ENCODE measurements around the gene RPS6KA5. TPM values are rescaled to one million over a fixed set of nuclear protein-coding genes. Genes with fewer than 3 reads are reported as not detected.
"Not testable (repeated sequence)": the region's sequence is repeated elsewhere in the genome, so short reads cannot be mapped to it uniquely, and the experiment has no call there.

RPS6KA5 gene
- total RNA-seq, 1 donor from 2014 or later, result 1.0 TPM

DNA sequence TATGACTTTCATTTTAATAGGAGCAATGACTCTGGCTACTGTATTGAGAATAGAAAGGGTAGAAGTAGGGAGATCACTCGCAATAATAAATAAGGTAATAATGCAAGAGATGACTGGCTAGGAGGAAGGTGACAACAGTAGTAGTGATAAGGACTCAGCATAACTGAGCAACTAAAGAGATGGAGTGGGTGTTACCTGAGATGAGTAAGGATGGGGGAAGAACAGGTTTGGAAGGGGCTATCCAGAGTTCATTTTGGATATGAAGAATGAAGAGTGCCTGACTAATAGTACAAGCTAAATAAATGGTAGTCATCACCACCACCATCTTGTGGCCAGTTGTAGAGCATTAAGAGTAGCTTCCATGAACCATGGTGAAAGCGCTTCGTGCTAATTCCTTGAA lies 101.1 kb downstream of the RPS6KA5 start:
- Histone ChIP-seq H3K9ac (ENCODE audit: low read length) (no peak overlapping the region), H3K4me2 (ENCODE audit: low read length) (no peak overlapping the region), H4K20me1 (ENCODE audit: insufficient read depth, low read length) (no peaks in the 10 kb centered on the region), H3K79me2 (ENCODE audit: insufficient read depth, low read length) (no peaks in the 10 kb centered on the region), H3K4me1 (ENCODE audit: insufficient read depth, low read length) (no peaks in the 10 kb centered on the region), H3K4me3 (ENCODE audit: insufficient read depth, low read depth, low read length) (no peak overlapping the region), H3K9me3 (ENCODE audit: insufficient read depth, low read depth, low read length) (no peaks in the 10 kb centered on the region), H3K27ac (ENCODE audit: low read depth, low read length) (no peak overlapping the region), H3K27me3 (ENCODE audit: insufficient read depth, low read length) (peaks cover 2% of the 10 kb centered on the region), H2AFZ (ENCODE audit: low read depth, low read length) (no peak overlapping the region), H3K36me3 (ENCODE audit: insufficient read depth, low read length) (no peaks in the 10 kb centered on the region)
- no peak overlapping the region for H3K27ac Mint-ChIP-seq (ENCODE audit: unreplicated experiment)
- TF ChIP-seq, protein P1, sequence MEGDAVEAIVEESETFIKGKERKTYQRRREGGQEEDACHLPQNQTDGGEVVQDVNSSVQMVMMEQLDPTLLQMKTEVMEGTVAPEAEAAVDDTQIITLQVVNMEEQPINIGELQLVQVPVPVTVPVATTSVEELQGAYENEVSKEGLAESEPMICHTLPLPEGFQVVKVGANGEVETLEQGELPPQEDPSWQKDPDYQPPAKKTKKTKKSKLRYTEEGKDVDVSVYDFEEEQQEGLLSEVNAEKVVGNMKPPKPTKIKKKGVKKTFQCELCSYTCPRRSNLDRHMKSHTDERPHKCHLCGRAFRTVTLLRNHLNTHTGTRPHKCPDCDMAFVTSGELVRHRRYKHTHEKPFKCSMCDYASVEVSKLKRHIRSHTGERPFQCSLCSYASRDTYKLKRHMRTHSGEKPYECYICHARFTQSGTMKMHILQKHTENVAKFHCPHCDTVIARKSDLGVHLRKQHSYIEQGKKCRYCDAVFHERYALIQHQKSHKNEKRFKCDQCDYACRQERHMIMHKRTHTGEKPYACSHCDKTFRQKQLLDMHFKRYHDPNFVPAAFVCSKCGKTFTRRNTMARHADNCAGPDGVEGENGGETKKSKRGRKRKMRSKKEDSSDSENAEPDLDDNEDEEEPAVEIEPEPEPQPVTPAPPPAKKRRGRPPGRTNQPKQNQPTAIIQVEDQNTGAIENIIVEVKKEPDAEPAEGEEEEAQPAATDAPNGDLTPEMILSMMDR (IDR thresholded peaks at IDR 0.05; ENCODE audit: insufficient read depth, low read depth, low read length), result no peak
- TF ChIP-seq EZH2 (IDR thresholded peaks at IDR 0.05; ENCODE audit: insufficient read depth, low read length), result no peak
- no peaks in the 10 kb centered on the region for H3K4me1 Mint-ChIP-seq (ENCODE audit: low read depth, unreplicated experiment)
- H3K27me3 Mint-ChIP-seq (ENCODE audit: low read depth, unreplicated experiment), result no peaks in the 10 kb centered on the region
- H3K36me3 Mint-ChIP-seq (ENCODE audit: low read depth, unreplicated experiment), result no peaks in the 10 kb centered on the region
- no peak overlapping the region for H3K4me3 Mint-ChIP-seq (ENCODE audit: unreplicated experiment)
- peaks cover 5% of the 10 kb centered on the region for H3K9me3 Mint-ChIP-seq (ENCODE audit: unreplicated experiment)
- DNase-seq (ENCODE audit: low read depth) (no peak), FAIRE-seq (no peak)

DNA sequence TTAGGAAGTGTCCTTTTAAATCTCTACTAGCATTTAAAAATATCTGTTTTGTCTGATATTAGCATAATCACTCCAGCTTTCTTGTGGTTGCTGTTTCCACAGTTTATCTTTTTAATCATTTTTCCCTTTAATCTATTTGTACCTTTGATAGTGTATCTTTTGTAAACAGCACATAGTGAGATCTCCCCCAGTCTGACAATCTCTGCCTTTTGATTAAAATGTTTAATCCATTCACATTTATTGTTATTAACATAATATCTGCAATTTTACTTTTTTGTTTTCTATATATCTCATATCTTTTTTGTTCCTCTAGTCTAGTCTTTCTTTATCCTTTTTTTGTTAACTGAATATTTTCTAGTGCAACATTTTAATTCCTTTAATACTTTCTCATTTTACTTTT lies 104.2 kb downstream of the RPS6KA5 start:
- H3K79me2 ChIP-seq (ENCODE audit: insufficient read depth, low read length), result no peaks in the 10 kb centered on the region
- Mint-ChIP-seq H3K27me3 (ENCODE audit: low read depth, unreplicated experiment) (no peaks in the 10 kb centered on the region), H3K36me3 (ENCODE audit: low read depth, unreplicated experiment) (no peaks in the 10 kb centered on the region), H3K4me1 (ENCODE audit: low read depth, unreplicated experiment) (no peaks in the 10 kb centered on the region), H3K4me3 (ENCODE audit: unreplicated experiment) (no peak overlapping the region), H3K9me3 (ENCODE audit: unreplicated experiment) (peaks cover 12% of the 10 kb centered on the region), H3K27ac (ENCODE audit: unreplicated experiment) (no peak overlapping the region)
- no peak overlapping the region for H2AFZ ChIP-seq (ENCODE audit: low read depth, low read length)
- FAIRE-seq (no peak), DNase-seq (ENCODE audit: low read depth) (no peak)
- H3K36me3 ChIP-seq (ENCODE audit: insufficient read depth, low read length), result no peaks in the 10 kb centered on the region
- no peaks in the 10 kb centered on the region for H3K9me3 ChIP-seq (ENCODE audit: insufficient read depth, low read depth, low read length)
- TF ChIP-seq, protein P1 (IDR thresholded peaks at IDR 0.05; ENCODE audit: insufficient read depth, low read depth, low read length), result no peak
- TF ChIP-seq EZH2 (IDR thresholded peaks at IDR 0.05; ENCODE audit: insufficient read depth, low read length), result no peak
- no peaks in the 10 kb centered on the region for H4K20me1 ChIP-seq (ENCODE audit: insufficient read depth, low read length)
- H3K27ac ChIP-seq (ENCODE audit: low read depth, low read length), result no peak overlapping the region
- H3K4me3 ChIP-seq (ENCODE audit: insufficient read depth, low read depth, low read length), result no peak overlapping the region
- no peaks in the 10 kb centered on the region for H3K4me1 ChIP-seq (ENCODE audit: insufficient read depth, low read length)
- no peak overlapping the region for H3K9ac ChIP-seq (ENCODE audit: low read length)
- H3K4me2 ChIP-seq (ENCODE audit: low read length), result no peak overlapping the region
- no peaks in the 10 kb centered on the region for H3K27me3 ChIP-seq (ENCODE audit: insufficient read depth, low read length)

DNA sequence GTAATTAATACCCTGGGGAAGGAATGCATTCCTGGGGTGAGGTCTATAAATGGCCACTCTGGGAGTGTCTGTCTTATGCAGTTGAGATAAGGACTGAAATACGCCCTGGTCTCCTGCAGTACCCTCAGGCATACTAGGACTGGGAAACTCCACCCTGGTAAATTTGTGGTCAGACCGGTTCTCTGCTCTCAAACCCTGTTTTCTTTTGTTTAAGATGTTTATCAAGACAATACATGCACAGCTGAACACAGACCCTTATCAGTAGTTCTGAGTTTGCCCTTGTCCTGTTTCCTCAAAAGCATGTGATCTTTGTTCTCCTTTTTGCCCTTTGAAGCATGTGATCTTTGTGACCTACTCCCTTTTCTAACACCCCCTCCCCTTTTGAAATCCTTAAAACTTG lies 106.8 kb downstream of the RPS6KA5 start:
- H3K9me3 Mint-ChIP-seq (ENCODE audit: unreplicated experiment), result peaks cover 13% of the 10 kb centered on the region

More for the DNA sequence above, 106.8 kb downstream of the RPS6KA5 start:
- H3K4me1 ChIP-seq (ENCODE audit: insufficient read depth, low read length); FAIRE-seq; H3K9me3 ChIP-seq (ENCODE audit: insufficient read depth, low read depth, low read length); H3K79me2 ChIP-seq (ENCODE audit: insufficient read depth, low read length); H3K27me3 Mint-ChIP-seq (ENCODE audit: low read depth, unreplicated experiment); DNase-seq (ENCODE audit: low read depth); H3K9ac ChIP-seq (ENCODE audit: low read length); H3K4me3 Mint-ChIP-seq (ENCODE audit: unreplicated experiment); H3K27ac ChIP-seq (ENCODE audit: low read depth, low read length); H3K27ac Mint-ChIP-seq (ENCODE audit: unreplicated experiment); H4K20me1 ChIP-seq (ENCODE audit: insufficient read depth, low read length); H3K4me1 Mint-ChIP-seq (ENCODE audit: low read depth, unreplicated experiment); H3K27me3 ChIP-seq (ENCODE audit: insufficient read depth, low read length); H3K4me2 ChIP-seq (ENCODE audit: low read length); H3K4me3 ChIP-seq (ENCODE audit: insufficient read depth, low read depth, low read length); H3K36me3 Mint-ChIP-seq (ENCODE audit: low read depth, unreplicated experiment); H3K36me3 ChIP-seq (ENCODE audit: insufficient read depth, low read length); H2AFZ ChIP-seq (ENCODE audit: low read depth, low read length): not testable (repeated sequence)

All from astrocyte (in vitro differentiated cells and primary cell).